ENCODE data around the gene ZNF90.
A peak's percentile ranks its signal among the peaks of the same experiment; 100 is the strongest.
"Not testable (repeated sequence)": the region's sequence is repeated elsewhere in the genome, so short reads cannot be mapped to it uniquely, and the experiment has no call there.

ZNF90 gene

DNA sequence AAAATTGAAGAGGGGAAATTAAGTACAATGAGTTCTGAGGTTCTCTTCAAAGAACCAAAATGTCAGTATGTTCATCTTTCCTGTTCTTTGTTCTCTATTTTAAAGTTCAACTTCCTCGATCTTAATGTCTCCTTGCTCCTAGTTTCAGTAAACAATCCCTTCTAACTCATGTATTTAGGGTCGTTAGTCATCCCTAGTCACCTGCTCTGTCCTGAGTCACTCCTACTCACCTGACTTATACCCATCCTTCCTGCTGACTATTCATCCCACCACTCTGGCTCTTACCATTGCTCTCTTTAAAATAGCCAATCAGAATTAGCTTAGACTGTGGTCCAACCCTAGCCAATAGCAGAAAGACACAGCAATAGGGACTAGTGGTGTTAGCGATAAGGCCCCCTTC is 24.3 kb downstream of the ZNF90 start:
- FAIRE-seq (peak; percentile 51), DNase-seq (ENCODE audit: insufficient read length, low spot score) (no peak)

DNA sequence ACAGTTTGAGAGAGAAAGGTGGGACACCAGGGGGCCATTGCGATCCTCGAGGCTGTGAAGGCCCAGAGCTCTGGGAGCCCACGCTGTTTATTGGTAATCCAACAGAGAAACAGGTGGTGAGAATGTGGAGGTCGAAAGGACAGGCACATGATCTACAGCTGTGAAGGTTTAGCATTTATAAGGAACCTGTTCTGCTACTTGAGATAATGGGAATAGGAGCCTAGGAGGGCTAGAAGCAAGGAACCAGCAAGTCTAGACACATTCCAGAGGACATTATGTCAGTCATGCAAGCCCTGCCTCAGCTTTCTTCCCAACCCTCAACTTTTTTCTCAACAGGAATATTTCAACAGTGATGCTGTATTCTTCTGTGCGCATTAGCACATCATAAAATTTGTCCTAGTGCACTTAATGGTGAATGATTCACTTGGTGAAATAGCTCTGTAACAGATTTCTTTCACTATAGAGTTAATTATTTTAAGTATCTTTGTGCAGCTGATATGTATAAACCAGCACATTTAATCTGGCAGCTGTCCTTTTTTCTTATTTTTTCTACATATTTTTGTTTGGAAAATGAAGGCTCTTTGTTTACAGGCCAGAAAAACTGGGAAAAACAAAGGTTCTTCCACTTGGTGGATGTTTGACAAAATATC is 25.4 kb downstream of the ZNF90 start:
- no peak for DNase-seq (ENCODE audit: insufficient read length, low spot score)
- FAIRE-seq, result no peak

DNA sequence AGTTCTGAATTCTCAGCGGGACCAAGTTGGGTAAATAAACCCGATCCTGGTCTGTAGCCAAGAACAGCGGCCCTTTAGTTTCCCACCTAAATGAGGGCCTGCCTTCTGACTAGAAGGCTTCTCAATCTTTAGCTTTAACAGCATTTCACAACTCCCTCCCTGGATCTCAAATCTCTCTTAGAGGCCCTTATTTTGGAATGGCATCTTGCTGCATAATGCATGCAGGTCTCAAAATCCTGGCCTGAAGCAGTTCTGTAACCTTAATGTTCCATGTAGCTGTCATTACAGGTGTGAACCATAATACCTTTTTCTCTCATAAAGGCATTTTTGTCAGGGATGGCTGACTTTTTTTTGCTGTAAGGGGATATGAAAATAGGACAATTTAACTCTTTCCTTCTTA is 29.5 kb downstream of the ZNF90 start:
- no peak for DNase-seq (ENCODE audit: insufficient read length, low spot score)
- FAIRE-seq, result no peak

DNA sequence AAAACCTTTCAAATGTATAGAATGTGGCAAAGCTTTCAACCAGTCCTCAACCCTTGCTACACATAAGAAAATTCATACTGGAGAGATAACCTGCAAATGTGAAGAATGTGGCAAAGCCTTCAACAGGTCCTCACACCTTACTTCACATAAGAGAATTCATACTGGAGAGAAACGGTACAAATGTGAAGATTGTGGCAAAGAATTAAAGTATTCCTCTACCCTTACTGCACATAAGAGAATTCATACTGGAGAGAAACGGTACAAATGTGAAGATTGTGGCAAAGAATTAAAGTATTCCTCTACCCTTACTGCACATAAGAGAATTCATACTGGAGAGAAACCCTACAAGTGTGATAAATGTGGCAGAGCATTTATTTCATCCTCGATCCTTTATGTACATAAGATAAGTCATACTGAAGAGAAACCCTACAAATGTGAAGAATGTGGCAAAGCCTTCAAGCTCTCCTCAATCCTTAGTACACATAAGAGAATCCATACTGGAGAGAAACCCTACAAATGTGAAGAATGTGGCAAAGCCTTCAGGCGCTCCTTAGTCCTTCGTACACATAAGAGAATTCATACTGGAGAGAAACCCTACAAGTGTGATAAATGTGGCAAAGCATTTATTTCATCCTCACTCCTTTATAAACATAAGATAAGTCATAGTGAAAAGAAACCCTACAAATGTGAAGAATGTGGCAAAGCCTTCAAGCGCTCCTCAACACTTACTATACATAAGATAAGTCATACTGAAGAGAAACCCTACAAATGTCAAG is 40.5 kb downstream of the ZNF90 start:
- DNase-seq (ENCODE audit: insufficient read length, low spot score); FAIRE-seq: not testable (repeated sequence)

DNA sequence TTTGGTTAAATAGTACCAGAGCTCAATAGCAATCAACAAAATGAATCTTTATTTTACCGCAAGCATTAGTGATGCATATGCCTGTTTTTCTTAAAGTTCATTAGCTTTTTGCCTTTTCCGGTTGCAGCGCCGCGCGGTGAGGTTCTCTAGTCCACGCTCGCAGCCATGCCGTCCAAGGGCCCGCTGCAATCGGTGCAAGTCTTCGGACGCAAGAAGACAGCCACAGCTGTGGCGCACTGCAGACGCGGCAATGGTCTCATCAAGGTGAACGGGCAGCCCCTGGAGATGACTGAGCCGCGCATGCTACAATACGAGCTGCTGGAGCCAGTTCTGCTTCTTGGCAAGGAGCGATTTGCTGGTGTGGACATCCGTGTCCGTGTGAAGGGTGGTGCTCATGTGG is 47.1 kb downstream of the ZNF90 start:
- DNase-seq (ENCODE audit: insufficient read length, low spot score) (no peak), FAIRE-seq (no peak)

DNA sequence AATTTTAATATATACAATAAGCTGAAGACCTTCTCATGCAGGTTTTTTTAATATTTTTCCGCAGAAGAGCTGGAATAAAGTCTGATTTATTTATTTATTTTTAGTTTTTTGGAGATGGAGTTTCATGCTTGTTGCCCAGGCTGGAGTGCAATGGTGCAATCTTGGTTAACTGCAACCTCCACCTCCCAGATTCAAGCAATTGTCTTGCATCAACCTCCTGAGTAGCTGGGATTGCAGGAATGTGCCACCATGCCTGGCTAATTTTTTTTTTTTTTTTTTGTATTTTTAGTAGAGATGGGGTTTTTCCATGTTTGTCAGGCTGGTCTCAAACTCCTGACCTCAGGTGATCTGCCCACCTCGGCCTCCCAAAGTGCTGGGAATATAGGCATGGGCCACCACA is 55.1 kb downstream of the ZNF90 start:
- not testable (repeated sequence) for FAIRE-seq; DNase-seq (ENCODE audit: insufficient read length, low spot score)

DNA sequence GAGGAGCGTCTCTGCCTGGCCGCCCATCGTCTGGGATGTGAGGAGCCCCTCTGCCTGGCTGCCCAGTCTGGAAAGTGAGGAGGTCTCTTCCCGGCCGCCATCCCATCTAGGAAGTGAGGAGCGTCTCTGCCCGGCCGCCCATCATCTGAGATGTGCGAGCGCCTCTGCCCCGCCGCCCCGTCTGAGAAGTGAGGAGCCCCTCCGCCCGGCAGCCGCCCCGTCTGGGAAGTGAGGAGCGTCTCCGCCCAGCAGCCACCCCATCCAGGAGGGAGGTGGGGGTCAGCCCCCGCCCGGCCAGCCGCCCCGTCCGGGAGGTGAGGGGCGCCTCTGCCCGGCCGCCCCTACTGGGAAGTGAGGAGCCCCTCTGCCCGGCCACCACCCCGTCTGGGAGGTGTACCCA is 59.9 kb downstream of the ZNF90 start:
- not testable (repeated sequence) for DNase-seq (ENCODE audit: insufficient read length, low spot score); FAIRE-seq

DNA sequence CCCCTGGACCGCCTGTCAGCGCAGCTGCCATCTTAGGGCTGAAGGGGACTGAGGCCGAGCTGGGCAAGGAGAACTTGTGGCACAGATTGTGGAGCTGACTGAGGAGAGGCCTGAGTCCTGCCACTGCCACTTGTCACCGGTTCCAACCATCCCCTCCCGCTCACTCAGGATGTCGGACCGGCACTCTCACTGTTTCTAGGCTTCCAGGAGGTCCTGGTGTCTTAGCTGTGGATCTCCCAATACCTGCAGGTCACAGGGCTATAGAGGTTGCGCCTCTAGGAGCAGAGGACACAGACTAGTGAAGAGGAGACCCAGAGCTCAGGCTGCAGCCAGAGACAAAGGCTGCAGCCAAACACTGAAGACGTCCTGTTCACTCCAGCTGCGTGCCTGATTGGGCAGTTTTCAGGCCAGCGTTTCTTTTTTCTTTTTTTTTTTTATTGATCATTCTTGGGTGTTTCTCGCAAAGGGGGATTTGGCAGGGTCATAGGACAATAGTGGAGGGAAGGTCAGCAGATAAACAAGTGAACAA is 73.9 kb downstream of the ZNF90 start:
- DNase-seq (ENCODE audit: insufficient read length, low spot score) (no peak), FAIRE-seq (no peak)

DNA sequence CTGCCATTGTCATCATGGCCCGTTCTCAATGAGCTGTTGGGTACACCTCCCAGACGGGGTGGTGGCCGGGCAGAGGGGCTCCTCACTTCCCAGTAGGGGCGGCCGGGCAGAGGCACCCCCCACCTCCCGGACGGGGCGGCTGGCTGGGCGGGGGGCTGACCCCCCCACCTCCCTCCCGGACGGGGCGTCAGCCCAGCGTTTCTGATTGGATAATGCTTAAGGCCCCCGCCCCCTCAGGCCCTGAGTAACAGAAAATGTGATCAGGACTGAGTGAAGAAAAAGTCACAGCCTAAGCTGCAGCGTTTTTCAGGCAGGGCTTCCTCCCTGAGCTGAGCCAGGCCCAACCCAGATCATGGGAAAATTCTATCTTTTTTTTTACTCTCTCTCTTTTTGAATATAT is 74.7 kb downstream of the ZNF90 start:
- DNase-seq (ENCODE audit: insufficient read length, low spot score); FAIRE-seq: not testable (repeated sequence)

DNA sequence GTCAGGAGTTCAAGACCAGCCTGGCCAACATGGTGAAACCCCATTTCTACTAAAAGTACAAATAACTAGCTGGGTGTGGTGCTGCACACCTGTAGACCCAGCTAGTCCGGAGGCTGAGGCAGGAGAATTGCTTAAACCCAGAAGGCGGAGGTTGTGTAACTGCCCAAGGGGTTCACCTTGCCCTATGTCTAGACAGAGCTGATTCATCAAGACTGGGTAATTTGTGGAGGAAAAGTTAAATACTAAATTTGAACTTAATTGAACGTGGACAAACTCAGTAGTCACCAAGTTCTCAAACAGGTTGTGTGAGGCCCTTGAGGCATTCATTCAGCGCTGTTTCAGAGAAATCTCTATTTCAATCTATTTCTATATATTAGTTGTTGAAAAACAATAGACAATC is 75.5 kb downstream of the ZNF90 start:
- FAIRE-seq, result no peak
- DNase-seq (ENCODE audit: insufficient read length, low spot score), result no peak

DNA sequence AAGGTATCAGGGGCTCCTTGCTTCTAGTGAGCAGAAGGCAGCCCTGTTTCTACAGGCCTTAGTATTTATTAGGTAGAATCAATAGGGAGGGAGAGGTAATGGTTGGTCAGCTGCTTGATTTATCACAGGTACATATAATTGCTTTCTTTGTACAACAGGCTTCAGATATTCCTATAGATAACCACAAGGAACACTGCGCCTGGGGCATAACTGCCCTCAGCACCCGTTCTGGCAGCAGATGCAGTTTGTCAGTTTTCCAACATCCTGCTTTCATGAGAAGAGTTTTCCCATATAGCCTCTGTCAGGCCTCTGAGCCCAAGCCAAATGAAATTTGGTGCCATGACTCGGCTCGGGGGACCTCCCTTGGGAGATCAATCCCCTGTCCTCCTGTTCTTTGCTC is 76.8 kb downstream of the ZNF90 start:
- DNase-seq (ENCODE audit: insufficient read length, low spot score) (no peak), FAIRE-seq (no peak)

DNA sequence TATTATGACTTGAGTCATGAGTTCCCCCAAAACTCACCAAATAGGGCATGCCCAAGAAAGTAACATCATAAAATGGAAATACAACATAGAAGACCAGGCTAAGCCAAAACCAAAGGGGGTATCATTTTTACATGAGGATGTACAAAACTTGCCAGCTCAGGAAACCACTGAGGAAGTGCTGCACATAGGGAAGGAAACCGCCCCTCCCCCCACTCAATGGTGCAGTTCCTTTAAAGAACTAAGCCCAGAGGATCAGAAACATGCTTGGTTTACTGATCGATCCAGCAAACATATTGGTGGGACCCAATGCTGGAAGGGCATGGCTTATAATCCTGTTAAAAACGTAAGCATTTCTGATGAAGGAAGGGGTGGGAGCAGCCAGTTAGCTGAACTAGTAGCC is 85.0 kb downstream of the ZNF90 start:
- no peak for FAIRE-seq
- no peak for DNase-seq (ENCODE audit: insufficient read length, low spot score)

DNA sequence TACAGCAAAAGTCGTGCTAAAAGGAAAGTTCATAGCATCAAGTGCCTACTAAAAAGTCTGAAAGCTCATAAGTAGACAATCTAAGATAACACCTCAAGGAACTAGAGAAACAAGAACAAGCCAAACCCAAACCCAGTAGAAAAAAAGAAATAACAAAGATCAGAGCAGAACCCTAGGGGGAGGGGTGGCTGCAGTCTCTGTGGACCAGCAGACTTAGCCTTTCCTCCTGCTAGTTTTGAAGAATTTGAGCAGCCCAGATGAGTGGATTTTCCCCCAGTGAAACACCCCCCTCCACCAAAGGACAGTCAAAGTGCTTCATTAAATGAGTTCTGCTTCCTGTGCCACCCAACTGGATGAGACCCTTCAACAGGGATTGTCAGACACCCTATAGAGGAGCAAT is 86.7 kb downstream of the ZNF90 start:
- no peak for DNase-seq (ENCODE audit: insufficient read length, low spot score)

DNA sequence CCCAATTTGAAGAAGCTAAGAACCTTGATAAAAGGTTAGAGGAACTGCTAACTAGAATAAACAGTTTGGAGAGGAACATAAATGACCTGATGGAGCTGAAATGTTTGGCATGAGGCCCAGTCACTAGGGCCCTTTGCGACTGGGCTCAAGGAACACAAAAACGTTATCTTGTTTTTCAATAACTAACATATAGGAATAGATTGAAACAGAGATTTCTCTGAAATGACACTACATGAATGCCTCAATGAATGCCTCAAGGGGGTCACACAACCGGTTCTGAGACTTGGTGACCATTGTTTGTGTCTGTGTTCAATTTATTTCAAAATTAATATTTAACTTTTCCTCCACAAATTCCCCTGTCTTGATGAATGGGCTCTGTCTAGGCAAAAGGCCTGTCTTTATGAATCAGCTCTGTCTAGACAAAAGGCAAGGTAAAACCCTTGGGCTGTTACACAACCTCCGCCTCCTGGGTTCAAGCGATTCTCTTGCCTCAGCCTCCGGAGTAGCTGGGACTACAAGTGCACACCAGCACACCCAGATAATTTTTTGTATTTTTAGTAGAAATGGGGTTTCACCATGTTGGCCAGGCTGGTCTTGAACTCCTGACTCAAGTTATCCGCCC is 88.3 kb downstream of the ZNF90 start:
- FAIRE-seq (no peak), DNase-seq (ENCODE audit: insufficient read length, low spot score) (no peak)

More for the DNA sequence above, 86.7 kb downstream of the ZNF90 start:
- no peak for FAIRE-seq

DNA sequence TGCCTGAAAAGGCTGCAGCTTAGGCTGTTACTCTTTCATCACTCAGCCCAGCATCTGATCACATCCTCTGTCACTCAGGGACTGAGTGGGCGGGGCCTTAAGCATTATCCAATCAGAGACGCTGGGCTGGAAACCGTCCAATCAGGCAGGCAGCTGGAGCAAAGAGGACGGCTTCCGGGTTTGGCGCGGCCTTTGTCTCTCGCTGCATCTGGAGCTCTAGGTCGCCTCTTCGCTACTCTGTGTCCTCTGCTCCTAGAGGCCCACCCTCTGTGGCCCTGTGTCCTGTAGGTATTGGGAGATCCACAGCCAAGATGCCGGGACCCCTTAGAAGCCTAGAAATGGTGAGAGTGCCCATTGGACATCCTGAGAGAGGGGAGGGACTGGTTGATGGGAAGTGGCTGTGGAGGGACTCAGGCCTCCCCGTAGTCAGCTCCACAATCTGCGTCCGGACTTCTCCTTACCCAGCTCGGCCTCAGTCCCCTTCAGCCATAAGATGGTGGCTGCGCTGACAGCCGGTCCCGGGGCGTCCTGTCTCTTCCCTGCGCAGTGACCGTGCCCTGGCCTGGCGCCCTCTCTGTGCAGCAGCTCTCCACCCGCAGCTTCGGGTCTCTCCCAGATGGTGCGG is 89.3 kb downstream of the ZNF90 start, which contains the start of gene ZNF486:
TSS of gene ZNF486 (plus strand) at position 195 of the 625 bp plus-strand sequence. CDS start at position 312, 117 bp downstream.
- FAIRE-seq, result no peak
- peak; percentile 86 for DNase-seq (ENCODE audit: insufficient read length, low spot score)

DNA sequence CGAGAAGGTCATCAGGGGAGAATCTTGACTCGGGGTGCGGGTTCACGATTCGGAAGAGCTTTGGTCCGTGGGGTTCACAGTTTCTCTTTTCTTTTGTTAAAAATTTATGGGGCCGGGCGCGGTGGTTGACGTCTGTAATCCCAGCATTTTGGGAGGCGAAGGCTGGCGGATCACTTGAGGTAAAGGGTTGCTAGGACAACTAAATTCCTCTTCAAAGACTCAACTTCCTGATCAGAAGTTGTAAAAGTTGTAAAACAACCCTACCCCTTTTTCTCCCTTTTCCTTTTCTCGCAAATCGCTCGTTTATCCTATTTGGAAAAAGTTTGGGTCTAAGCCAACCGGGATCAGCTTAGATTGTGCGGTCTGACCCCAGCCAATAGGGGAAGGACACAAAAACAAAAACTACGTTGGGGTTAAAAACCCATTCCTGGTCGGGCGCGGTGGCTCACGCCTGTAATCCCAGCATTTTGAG is 89.9 kb downstream of the ZNF90 start:
- DNase-seq (ENCODE audit: insufficient read length, low spot score) (no peak), FAIRE-seq (no peak)
